ENCODE results near the gene IFNGR2.
"Not testable (repeated sequence)": the region's sequence is repeated elsewhere in the genome, so short reads cannot be mapped to it uniquely, and the experiment has no call there.

IFNGR2 gene

DNA sequence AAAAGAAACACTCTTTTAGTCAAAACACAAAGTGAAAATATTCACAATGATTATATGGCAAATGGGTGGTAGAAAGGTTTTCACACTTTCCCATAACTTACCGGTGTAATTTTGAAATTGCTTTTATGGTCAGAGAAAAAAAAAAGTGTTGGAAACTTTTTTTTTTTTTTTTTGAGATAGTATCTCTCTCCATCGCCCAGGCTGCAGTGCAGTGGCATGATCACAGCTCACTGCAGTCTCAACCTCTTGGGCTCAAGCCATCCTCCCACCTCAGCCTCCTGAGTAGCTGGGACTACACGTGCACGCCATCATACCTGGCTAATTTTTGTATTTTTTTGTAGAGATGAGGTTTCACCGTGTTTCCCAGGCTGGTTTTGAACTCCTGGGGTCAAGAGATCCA lies 3.3 kb downstream of the IFNGR2 start:
- no peak for DNase-seq

DNA sequence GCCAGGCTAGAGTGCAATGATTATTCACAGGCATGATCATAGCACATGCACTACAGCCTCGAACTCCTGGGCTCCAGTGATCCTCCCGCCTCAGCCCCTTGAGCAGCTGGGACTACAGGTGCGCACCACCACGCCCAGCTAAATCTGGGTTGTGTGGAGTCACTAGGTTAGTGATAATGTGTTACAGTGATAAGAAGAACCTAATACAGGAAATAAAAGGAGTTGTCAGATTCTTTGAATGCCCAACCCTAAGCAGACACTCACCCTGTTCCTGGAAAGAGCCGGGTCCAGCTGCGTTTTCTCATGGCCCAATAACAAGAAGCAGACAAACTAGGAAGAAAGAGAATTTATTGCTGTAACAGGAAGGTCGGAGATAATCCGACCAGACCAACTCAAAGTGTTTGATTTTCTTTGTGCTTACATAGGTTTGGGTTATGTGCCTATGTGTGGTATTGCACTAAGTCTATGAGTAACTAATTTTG lies 8.8 kb downstream of the IFNGR2 start:
- no peak for DNase-seq

DNA sequence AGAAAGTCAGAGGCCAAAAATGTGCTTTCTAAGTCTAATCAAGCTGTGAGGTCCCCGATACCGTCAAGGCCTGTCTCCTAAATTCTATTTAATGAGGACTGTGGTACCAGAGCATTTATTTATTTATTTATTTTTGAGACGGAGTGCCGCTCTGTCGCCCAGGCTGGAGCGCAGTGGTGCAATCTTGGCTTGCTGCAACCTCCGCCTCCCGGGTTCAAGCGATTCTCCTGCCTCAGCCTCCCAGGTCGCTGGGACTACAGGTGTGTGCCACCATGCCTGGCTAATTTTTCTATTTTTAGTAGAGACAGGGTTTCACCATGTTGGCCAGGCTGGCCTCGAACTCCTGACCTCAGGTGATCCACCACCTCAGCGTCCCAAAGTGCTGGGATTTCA lies 9.2 kb downstream of the IFNGR2 start:
- not testable (repeated sequence) for DNase-seq

DNA sequence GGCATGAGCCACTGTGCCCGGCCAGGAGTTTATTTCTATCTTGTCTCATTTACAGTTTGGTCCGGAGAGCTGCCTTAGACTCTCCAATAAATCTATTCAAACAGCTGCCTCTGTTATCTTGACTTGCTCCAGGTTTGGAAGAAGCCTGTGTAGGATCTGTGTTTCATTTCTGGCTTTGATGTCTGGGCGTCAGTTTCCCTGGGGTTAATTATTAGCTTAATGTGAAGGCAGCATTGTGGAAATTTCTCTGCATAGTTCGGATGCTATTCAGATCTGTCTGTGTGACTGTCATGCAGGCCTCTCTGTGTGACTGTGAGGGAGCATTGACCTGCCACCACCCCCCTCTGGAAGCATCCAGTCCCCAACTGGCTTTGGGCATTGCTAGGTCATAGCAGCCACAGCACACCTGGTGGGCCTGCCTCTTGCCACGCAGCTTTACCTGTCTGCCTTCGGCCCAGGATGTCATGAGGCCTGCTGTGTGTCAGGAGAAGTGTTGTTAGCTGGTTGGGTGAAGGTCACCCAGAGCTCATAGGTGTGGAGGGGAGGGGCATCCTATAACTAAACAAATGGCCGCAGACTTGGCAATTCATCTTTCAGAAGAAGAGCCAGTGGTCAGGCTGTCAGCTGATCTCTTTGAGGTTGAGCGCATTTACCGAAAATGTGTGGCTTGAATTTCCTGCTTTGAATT lies 9.8 kb downstream of the IFNGR2 start:
- DNase-seq, result no peak

DNA sequence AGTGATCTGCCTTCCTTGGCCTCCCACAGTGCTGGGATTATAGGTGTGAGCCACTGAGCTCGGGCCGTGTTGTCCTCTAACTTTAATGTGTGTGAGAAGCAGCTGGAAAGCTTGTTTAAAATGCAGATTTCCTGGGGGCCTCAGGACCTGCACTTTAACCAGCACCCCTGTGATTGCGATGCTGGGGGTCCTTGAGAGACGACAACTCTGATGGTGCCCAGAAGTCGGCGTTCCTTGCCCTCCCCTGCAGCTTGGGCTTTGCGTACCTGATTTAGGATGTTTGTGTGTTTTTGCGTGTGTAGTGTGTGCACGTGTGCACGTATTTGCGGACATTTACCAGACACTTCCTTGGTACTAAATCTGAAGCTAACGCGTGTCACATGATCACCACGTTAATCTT lies 10.9 kb downstream of the IFNGR2 start:
- no peak for DNase-seq

DNA sequence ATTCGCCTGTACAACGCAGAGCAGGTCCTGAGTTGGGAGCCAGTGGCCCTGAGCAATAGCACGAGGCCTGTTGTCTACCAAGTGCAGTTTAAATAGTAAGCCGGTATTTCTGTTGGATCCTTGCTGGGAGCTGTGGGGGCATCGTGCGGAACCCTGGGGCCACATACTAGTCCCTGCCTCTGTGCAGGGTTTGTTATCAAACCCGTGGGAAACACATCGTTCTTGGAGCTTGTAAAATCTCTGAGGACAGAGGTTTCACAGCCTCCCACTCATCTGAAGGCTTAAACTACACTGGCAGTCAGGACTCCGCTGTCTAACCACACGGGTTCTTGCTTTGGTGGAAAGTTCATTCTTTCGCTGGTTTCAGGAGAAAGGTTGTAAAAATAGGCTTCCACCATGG lies 11.7 kb downstream of the IFNGR2 start:
- DNase-seq, result no peak

DNA sequence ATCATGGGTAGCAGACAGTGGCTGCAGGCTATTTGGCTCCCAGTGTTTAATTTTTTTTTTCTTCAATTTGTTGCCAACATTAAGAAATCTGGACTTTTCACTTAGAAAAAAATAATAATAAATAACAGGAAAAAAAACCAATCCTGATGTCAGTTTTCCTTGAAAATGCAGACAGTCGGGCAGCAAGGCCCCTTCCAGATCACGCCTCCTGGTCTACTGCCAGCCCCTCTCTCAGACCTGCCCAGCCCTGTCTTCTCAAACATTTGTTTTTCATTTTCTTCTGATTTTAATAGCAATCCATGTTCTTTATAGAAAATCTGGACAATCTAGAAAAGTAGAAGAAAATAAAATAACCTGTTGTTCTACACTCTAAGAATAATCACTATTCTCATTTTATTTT lies 15.5 kb downstream of the IFNGR2 start:
- no peak for DNase-seq

DNA sequence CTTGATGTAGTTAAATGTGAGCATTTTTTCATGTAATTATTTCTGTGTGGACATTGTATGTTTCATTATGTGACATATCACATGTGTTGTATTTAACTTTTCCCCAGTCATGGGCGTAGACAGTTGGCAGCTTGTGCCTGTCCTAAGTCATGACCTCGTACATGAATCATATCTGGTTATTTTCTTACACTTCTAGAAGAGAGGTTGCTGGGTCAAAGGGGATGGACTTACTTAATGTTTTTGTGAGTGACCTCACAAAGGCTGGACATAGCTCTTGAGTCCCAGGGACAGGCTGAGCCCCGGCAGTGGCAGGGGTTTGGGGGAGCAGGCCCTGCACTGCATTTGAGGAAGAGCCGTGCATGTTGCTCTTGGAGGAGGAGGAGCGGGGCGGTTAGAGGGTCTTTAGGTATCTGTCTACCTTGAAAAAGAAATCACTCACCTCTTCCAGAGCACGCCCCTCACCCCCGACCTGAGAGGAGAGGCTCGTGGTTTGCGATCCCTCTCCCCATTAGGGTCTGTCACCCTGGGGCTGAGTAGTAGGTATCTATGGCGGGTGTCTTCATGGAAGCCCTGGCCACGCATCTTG lies 16.4 kb downstream of the IFNGR2 start:
- DNase-seq, result no peak

DNA sequence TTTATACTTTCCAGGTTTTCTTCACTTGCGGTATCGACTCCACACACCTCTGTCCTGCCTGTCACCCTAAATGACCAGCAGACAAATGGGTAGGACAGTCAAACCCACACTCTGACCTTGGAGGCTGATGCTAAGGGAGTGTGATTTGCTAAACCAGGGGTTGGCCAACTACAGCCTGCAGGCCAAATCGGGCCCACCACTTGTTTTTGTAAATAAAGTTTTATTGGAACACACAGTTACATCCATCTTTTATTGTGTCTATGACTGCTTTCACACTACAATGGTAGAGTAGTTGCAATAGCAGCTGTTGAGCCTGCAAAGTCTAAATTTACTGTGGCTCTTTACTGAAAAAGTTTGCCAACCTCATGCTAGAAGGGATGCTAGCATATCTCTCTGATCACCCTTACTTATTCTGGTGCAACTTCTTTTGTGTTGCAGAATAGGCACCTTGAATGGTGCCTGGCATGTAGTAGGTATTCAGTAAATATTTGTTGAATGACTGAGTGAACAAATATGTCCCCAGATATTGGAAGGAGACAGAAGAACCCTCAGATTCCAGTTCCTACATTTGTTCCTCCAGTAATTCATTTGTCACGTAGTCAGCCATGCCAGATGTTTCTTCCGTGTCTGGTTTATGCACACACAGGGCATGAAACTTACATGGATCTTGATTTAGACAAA lies 18.6 kb downstream of the IFNGR2 start:
- DNase-seq, result no peak

DNA sequence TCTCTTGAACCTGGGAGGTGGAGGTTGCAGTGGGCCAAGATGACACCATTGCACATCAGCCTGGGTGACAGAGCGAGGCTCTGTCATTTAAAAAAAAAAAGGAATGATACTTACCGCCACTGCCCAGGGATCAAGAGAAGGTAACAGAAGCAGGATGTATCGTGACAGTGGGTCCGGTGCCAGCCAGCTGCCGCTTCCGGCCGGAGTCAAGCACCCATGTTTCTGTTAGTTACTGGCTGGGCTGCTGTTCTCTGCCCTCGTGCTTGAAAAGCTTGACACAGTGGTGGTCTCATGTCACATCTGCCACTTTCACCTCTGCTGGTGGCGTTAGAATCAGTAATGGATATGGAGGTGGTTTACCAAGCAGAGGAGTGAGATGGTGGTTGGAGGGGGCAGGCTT lies 21.0 kb downstream of the IFNGR2 start:
- no peak for DNase-seq

DNA sequence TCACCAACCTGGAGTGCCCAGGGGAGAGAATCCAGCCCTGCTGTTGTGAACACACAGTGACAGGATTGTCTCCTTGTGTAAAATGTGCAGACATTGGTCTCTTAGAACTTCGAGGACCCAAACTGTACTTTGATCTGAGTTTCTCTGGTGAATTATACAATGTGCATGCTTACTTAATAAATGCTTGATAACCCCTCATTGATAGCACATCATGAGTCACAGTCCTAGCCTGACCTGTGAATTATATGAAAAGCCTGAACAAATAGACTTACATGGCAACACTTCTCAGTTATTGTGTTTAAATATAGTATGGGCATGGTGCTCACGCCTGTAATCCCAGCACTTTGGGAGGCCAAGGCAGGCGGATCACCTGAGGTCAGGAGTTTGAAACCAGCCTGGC lies 22.6 kb downstream of the IFNGR2 start:
- DNase-seq, result no peak

DNA sequence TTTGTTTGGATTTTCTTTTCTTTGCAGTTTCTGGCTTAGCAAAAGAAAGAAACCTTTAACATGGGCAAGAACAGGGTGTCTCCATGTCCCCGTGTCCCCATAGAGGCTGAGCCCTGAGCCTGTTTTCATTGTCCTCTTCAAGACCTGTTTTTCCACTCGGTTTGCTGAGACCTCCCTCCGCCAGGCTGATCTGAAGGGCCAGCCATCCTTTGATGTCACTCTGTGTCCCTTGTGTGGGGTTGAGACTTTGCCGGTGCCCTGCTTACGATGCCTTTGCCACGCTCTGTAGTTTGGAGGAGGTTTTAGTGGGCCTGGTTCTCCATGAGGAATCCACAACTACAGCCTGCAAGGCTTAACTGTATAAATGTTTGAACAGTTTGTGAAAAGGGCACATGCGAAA lies 23.8 kb downstream of the IFNGR2 start:
- DNase-seq, result no peak

DNA sequence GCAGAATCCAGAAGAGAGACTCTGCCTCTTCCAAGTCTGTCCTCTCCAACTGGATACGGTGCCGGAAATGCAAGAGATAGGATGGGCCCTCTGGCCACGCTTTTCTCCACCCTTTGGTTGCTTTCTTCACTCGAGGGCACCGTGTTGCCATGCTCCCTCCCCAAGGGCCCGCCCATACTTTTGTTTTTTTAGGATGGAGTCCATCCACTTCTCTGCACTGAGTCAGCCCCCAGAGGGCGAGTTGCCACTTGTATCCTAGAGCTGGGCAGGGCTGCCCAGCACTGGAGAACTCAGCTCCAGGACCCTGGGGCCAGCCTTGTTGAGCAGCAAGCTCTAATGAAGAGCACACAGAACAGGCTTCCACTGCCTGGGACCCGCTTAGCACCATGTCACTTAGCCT lies 25.5 kb downstream of the IFNGR2 start:
- no peak for DNase-seq

DNA sequence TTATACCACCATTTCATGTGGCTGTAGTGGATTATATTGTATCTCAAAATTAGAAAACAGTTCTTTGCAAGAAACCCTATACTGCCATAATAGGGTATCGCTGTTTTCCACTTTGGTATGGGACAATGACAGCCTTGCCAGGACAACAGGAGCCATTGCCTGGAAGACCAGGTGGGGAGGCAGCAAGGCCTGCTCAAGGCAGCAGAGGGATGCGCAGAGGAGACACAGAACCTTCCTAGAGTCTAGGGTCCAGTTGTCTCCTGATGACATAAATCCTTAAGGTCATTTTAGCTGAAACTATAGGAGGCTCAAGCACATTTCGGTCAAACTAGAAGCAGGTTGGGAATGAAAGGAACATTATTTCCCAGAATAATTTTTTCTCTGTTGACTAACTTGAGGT lies 27.6 kb downstream of the IFNGR2 start:
- DNase-seq, result no peak

DNA sequence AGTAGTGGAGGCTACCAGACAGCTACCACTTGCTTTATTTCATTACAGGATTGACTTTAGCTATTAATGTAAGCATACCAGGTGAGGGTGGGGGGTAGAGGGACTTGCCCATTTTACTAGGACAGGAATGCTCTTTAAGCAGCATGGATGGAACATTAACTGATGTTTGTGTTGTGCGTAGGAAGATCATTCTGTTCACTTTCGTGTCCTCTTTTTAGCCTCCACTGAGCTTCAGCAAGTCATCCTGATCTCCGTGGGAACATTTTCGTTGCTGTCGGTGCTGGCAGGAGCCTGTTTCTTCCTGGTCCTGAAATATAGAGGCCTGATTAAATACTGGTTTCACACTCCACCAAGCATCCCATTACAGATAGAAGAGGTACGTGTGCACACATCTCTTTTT lies 29.3 kb downstream of the IFNGR2 start:
- no peak for DNase-seq

DNA sequence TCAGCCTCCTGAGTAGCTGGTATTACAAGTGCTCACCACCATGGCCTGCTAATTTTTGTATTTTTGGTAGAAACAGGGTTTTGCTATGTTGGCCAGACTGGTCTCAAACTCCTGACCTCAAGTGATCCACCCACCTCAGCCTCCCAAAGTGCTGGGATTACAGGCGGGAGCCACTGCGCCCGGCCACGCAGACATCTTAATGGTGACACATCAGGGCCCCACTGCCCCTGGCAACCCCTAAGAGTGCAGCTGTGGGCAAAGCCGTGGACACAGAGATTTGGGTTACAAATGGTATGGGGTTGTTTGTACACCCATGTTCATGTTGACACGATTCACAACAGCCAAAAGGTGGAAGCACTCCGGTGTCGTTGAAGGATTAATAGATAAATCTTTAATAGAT lies 29.8 kb downstream of the IFNGR2 start:
- DNase-seq, result no peak

DNA sequence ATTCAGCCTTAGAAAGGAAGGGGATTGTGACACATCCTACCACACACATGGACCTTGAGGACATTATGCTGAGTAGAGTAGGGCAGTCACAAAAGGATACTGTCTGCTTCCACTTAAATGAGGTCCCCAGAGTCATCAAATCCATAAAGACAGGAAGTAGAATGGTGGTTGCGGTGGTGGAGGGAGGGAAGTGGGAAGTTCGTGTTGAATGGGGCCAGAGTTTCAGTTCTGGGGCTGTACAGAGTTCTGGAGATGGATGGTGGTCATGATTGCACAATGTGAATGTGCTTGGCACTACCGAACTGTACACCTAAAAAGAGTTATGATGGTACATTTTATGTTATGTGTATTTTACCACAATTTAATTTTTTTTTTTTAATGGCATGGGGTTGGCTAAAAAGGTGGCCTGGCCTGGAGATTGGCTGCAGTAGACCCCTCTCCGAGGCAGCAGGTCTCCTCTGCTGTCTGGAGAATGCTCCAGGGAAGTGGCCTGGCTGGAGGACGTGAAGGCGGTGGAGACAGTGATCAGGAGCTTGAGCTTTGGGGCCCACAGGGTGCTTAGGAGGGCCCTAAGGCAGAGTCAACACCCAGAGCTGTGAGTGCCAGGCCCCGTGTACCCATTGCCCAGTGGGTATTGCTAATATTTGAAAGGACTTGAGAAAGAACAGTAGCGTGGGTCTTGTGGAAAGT lies 30.4 kb downstream of the IFNGR2 start:
- DNase-seq, result no peak

DNA sequence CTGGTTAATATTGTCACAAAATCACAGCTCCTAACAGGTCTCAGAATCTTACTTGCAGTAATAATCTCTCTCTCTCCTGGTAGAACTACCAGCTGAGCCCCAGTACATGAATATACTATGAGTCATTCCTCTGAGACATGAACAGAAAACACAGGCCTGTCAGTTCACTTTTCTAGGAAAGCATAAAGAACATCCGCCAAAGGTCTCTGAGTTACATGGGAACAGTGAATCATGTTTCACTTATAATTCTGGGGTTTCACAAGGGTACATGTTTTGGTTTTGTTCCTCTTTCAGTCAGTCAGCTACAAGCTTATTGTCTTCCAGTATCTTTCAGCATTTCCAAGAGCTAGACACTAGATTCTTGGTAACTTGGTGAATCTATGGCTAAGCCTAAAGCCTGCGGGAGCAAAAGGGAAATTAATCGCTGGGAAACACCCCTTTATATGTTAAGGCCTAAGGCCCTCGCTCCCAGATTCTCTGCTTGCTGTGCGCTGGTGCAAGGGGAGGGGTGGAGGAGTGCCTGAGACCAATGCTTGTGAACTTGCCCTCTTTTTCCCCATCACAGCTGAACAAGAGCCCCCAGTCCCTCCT lies 31.7 kb downstream of the IFNGR2 start:
- DNase-seq, result no peak

DNA sequence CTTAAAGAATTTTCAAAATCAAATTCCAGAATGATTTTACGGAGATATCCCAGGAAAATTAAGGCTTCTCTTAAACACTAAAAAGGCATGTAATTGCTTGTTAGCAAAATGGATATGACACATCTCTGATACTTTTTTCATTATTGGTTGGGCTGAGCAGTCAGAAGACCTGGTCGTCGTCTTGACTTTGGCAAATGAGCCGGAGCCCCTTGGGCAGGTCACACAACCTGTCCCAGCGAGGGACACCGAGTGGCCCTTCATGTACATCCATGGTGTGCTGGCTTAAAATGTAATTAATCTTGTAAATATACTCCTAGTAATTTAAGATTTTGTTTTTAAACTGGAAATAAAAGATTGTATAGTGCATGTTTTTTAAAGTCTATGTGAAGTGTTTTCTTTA lies 33.9 kb downstream of the IFNGR2 start:
- DNase-seq, result no peak

DNA sequence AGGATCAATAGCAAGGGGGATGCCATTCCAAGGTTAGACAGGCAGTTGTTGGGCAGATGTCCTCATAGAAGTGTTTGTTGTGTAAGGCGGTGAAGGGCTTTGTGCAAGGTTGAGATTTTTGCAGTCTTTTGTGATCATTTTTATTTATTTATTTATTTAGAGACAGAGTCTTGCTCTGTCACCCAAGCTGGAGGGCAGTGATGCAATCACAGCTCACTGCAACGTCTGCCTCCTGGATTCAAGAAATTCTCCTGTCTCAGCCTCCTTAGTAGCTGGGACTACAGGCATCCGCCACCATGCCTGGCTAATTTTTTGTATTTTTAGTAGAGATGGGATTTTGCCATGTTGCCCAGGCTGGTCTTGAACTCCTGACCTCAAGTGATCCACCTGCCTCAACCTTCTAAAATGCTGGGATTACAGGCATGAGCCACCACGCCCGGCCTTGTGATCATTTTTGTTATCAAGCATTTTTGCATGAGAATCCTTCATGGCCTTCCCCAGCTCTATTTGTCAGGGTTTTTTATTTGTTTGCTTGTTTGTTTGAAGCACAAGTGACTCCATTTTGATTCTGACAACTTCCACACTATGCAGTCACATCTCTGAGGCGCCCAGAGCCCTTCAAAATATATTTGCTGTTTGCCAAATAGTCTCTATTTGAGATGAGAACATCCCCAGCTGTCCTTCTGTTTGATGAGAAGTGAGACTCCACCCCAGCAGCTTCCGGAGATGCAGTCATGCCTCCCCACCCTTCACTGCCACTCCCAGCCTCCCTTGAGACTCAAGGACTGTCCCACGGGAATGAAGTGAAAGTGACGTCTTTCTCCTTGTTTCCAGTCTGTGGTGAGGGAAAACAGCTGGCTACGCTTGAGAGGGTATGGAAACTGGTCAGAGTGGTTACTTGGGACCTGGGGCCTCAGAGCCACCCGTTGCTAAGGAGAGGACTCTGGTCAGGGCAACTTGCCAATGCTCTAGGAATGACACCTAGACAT lies 38.6 kb downstream of the IFNGR2 start:
- DNase-seq, result peak; percentile 76

DNA sequence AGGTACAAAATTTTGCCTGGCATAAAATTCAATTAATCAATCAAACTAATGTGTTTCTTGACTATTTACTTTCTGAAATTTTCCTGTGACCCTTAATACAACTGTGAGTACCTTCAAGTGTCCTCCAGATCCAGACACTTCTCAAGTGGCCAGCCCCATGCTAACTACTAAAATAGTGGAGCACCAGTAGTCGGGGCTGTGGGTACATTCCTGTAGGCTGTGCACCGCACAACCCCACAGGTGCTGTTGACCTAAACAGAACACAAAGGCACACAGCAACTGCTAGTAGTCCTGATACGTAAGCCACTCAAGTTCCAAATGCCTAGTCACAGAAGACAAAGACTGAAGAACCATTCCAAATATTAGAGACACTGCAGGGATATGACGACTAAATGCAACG lies 40.0 kb downstream of the IFNGR2 start:
- DNase-seq, result no peak

DNA sequence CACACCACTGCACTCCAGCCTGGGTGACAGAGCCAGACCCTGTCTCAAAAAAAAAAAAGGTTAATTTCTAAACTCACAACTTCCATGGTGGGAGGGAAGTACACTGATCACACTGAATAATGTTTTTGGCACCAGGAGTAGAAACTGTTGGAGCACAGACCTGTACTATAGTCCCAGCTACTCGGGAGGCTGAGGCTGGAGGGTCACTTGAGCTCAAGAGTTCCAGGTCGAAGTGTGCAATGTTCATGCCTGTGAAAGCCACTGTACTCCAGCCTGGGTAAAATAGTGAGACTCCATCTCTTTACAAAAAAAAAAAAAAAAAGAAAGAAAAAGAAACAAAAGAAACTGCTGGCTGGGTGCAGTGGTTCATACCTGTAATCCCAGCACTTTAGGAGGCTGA lies 41.3 kb downstream of the IFNGR2 start:
- no peak for DNase-seq

Data from NCI-H2171 treated with DMSO at 0.1 percent for 48 hours (cell line).